HuH-7.5 (cell line): ENCODE data around the gene SLC13A4.
"Not testable (repeated sequence)": the region's sequence is repeated elsewhere in the genome, so short reads cannot be mapped to it uniquely, and the experiment has no call there.

Experiments used
- DNase-seq: peaks from one replicate; pipeline ENCODE4 v3.0.0; 2011; ENCODE audit warnings: low spot score

SLC13A4 gene

DNA sequence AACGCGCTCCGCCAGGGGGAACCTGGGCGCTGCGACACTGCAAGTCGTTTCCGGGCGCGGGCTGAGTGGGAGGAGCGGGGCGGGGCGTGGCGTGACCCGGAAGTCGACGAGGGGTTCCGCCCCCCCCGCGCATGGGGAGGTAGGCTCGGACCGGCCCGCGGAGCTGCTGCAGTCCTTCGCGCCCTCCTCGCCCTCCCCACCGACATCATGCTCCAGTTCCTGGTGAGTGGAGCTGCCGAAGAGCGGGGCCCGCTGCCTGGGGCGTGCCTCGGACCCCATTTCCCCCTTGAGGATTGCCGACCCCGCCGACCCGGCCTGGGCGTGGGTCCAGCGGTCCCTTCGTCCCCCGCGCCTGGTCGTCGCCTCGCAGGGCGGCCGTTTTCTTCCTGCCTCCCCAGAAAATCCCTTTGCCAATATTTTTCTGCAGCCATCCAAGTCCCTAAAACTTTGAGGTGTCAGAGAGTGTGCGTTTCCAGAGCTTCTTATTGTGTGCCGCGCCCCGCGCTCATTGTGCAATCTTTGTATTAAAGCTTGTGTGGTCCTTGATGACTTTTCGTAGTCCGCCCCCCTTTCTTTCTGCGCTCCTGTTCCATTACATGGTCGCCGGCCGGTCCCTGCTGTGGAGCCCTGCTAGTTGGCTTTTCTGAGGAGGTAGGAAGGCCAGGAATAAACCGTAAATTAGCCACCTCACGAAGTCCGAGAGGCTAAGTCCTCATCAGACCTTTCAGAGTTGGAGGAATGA is 65.4 kb downstream of the SLC13A4 start, which contains the start of gene STMP1:
STMP1 (plus strand) TSS at position 142 of the 742 bp plus-strand sequence.
- DNase-seq: peak; percentile 79

DNA sequence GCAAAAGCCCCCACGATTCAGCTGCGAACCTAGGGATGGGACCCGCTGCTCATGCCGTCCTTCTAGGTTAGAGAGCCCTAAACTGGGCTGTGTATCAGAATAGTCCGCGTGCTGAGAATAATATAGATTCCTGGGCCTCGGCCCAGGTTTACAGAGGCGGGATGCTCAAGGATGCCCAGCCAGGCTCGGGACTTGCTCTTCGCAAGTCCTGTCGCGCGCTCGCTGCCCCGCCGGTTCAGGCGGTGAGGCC is 65.9 kb downstream of the SLC13A4 start:
- no peak for DNase-seq

DNA sequence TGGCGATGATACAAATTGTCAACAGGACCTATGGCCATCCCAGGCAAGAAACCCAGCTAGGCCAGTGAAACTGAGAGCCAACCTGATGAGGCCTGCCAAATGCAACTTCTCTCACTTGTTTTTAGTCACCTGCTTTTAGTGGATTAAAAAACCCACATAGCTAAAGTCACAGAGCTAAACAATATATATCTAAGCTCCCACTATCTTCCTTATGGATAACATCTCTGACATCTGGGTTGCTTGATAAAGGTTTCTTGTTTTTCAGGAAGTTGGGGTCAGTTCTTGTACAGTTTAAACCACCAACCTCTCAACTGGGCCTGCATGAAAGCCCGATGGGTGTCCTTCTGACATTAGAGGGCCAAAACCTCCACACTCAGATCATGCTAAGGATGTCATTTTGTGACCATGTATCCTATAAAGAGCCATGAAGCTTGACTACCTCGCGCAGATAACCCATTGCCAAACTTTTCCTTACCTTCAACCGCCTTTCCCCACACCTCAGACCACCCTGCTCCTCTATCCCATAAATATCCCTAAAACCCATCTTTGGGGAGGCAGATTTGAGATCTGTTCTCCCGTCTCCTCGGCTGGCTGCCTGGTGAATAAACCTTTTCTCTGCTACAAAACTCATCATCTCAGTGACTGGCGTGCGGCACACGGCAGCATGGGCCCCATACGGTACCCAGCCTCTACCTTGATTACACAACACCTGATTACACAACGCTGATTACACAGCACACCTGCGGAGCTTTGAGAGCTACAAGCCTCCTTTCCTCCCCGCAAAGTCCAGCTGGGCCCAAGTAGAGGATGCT is 66.5 kb downstream of the SLC13A4 start:
- peak; percentile 33 for DNase-seq

DNA sequence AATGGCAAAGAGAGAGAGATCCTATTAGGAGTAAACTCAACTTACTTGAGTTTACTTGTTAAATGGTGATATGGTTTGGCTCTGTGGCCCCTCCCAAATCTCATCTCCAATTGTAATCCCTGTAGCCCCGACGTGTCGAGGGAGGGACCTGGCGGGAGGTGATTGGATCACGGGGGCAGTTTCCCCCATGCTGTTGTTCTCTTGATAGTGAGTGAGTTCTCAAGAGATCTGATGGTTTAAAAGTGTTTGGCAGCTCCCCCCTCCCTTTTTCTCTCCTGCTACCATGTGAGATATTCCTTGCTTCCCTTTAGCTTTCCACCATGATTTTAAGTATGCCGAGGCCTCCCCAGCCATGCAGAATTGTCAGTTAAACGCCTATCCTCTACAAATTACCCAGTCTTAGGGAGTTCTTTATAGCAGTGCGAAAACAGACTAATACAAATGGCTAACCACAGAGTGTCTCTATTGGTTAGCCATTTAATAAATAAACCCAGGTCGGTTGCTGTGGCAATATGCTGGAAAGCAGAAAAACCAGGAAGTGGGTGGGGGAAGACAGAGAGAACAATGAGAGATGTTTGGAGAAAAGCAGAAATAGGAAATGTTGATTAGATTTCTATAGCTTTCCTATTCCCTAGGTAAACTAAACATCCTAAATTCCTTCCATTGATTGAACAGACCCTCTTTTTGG is 68.7 kb downstream of the SLC13A4 start:
- DNase-seq: no peak

DNA sequence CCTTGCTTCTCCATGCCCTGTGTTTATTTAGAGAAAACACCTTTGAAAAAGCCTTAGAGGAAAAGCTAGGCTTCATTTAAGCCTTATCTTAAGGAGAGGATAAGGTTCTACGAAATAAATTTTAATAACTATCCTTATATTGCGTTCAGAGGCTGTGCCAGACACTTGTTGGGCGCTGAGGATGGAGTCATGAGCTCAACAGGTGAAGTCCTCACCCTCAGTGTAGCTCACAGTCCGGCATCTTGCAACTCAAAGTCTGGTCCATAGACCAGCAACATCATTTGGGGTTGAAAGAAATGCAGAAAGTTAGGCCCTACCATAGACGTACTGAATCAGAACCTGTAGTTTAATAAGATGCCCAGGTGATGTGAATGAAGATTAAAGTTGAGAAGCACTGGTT is 69.4 kb downstream of the SLC13A4 start:
- no peak for DNase-seq

DNA sequence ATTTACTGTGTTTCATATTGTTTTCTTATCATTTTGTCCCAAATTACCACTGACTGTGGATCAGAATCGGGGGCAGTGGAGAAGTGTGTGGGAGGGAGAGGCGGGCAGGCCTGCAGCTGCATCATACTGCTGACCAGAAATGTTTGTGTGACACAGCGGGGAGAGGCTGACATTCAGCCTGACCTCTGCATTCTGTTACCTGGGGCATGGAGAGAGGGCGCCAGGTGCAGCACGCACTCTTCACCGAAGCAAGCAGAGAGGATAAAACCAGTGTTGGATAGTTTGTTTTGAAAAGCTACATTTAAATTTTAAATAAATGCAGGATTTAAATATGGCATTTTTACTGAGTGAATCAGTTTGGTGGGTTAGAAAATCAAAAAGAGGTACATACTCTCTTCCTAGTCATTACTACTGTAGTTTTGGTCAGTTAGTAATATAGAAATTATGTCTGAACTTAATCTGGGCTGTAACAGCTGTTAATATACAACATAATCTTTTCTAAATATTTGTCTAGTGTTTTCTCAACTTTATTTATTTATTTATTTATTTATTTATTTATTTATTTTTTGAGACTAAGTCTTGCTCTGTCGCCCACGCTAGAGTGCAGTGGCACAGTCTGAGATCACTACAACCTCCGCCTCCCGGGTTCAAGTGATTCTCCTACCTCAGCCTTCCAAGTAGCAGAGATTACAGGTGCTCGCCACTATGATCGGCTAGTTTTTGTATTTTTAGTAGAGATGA is 74.5 kb downstream of the SLC13A4 start:
- no peak for DNase-seq

DNA sequence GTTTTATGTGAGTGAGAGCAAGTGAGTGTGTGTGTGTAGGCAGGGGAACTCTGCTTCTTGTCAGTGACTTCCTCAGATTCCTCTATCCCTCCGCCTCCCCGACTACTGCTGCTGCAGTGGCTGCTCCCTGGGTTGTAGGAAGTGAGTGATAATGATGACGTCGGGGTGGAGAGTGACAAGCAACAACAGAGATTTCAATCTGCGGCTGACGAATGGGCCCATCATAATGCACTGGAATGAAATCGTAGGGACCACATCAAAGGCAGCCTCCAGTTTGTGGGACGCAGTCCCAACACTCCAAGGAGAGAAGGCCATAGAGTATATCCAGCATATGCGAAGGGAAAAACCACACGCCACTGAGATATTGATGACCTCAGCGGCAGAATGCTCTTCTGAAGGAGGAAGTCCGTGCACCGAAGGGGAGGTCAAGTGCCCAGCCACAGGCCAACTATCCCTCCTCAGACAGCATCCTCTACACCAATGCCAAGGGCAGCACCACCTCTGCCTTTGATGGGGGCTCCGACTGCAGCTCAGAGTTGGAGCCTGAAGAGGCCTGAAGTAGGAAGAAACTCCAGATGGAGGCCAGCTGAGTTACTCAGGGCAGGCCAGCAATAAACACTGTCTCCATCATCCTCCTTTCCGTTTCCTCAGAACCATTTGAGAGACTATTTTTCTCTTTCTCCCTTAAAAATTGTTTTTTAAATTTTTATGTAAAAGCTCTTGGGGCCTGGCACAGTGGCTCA is 77.0 kb downstream of the SLC13A4 start:
- DNase-seq: no peak

DNA sequence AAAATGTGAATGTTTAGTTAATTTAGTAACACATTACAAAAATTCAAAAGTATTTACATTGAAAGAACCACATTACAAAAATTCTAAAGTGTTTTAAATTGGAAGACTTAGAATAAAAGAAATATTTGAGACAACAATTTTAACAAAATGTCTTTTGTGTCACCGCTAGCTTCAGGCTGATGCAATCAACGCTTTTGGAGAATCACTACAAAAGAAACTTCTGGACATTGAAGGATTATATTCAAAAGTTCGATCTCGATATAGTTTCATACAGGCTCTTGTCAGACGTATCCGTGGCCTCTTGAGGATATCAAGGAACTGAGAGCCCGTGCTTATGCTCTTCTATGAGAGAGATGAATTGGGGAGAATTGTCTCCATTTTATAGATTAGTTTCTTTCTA is 79.8 kb downstream of the SLC13A4 start:
- no peak for DNase-seq

DNA sequence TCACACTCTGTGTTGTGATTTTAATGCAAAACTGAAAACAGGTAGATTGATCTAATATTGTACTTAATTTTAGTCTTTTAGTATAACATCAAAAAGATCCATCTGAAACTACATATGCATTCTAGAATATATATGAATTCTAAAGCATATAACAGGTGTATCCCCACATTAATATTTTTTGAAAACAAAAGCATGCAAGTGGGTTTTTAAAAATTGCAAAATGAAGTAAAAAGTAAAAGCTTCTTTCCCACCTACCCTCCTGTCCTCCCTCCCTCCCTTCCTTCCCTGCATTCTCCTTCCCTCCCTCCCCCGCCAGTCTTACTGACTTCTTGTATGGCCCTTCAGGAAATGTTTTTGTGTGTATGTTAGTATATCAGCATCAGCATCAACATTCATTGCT is 80.2 kb downstream of the SLC13A4 start:
- DNase-seq: no peak

DNA sequence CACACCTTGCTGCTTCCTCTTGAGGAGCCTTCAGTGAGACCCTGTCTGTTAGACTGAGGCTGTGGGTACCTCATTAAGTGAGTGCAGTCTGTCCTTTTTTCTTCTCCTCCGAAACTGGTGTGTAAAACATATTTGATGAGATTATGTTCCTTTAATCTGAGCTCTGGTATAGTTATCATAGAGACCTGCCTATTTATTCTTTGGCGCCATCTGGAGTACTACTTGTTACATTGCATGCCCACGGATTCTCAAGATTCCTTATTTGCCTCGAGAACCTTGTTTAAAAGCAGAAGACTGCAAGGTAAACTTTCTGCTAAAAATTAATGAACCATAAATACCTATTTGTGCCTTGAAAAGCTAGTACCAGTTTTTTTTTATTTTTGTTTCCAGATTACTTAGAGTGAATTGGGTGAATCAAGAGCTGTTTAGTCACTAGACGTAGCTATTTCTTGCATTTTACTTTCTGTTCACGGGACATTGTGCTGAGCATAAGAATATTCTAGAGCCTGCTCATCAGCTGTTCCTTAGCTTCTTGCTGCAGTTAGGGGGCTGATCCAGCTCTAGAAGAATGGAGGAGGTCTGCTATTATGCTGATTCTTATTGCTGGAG is 82.6 kb downstream of the SLC13A4 start:
- DNase-seq: no peak

DNA sequence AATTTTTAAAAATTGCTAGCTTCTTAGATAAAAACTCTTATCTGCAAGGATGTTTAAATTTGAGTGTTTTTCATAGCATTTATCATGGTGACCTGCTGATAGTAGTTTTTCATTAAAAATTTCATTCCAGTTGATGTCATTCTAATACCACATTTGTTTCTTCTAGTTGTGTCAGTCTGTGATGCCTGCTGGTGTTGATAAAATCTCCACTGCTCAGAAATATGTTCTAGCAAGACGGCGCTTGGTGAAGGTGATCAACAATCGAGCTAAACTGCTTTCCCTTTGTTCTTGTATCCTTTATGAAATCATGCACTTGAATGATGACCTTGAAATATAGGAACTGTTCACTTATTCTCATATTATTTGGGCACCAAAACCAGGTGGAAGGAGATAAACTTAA is 83.3 kb downstream of the SLC13A4 start:
- no peak for DNase-seq

DNA sequence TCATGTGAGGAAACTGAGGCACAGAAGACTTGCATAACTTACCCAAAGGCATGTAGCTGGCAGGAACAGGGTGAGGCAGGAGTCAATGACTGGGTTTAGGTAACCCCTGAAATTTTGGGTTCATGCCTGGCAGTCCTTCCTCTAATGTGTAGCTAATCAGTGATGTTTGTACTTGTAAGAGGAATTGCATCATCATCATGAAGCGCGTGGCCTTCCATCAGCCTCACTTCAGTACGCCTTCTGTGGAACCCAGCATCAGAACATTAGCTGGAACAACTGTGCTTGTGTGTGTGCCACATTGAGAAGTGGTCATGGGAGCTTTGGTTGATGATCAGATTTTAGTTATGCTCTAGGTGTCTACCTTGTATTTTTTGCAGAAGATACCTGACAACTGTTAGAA is 83.8 kb downstream of the SLC13A4 start:
- no peak for DNase-seq

DNA sequence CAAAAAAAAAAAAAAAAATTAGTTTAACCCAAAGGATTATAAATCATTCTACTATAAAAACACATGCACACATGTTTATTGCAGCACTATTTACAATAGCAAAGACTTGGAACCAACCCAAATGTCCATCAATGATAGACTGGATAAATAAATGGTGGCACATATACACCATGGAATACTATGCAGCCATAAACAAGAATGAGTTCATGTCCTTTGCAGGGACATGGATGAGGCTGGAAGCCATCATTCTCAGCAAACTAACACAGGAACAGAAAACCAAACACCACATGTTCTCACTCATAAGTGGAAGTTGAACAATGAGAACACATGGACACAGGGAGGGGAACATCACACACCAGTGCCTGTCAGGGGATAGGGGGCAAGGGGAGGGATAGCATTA is 88.3 kb downstream of the SLC13A4 start:
- not testable (repeated sequence) for DNase-seq

DNA sequence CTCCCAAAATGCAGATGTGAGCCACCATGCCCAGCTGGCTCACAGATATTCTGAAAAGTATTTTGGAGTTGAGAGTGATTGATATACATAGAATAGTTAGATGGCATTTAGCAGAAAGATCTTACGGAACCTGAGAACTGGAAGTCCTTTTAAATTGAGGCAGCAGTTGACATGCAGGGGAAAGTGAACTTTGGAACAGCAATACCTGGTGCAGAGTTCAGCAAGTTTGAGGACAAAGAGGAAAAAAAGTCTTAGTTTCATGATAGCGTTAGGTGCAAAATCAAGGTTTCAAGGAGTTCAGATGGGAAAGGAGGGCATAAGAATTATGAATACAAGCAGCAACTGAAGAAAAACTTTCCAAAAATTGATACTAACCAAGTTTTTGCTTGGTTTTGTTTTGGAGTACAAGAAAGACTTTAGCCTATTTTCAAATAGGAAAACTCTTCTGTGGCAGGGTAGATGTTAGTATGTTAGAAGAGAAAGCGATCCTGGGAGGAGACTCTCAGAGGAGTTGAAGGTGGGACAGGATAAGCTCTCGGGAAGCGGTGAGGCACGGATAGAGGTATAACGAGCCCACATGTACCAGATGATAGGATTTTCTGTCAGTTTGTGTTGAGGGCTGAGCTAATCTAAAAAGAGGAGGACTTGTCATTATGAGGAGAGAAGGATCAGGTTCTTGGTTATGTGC is 93.7 kb downstream of the SLC13A4 start:
- no peak for DNase-seq
